Activated CD4-positive, CD25-positive, alpha-beta regulatory T cell (primary cell): ENCODE measurements around the gene MTNR1B.

Experiments used
- DNase-seq, 4 experiments: peaks; one replicate each; lab custom pipeline; 2025; lab: John Stamatoyannopoulos, UW

MTNR1B gene

DNA sequence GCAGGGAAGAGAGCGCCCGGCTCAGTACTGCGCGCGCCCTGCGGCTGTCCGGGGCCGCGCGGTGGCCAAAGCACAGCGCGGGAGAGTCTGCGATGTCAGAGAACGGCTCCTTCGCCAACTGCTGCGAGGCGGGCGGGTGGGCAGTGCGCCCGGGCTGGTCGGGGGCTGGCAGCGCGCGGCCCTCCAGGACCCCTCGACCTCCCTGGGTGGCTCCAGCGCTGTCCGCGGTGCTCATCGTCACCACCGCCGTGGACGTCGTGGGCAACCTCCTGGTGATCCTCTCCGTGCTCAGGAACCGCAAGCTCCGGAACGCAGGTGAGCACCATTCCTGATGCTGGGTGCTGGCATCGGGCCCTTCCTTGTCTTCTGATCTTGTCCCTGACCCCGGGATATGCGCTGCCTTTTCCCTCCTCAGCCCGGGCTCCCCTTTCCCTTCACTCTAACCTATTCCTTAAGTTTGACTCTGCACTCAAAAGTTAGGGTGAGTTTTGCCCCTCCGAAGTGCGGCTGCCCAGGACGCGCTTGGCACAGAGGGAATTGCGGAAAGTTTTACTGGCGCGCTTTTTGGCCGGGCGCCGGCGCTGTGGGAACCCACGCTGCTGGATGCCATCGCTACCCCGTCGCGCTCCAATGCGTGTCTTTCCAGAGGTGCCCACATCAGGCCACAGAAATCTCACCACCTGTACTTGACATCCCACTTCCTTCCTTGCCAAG lies at the start of gene MTNR1B:
MTNR1B (plus strand) TSS at position 18 of the 714 bp plus-strand sequence; CDS start at position 93, 75 bp downstream.
- no peak for DNase-seq

DNA sequence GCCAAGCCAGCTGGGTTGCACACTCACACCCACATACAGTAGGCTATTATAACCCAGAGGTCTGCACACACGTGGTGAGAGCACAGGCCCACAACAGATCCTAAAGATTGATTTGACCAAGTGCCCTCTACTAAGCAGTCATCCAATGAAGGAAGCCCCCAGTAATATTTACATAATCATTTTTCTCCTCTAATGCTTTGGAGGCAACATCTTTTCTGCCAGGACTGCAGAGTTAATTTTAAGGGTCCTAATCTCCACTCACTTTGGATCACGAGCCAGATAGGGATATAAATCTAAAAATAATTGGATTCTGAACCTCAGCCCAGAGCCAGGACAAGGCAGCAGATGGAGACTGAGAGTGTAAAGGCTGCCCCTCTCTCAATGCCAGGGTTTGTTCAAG lies 49.1 kb upstream of the MTNR1B start:
- DNase-seq: no peak

DNA sequence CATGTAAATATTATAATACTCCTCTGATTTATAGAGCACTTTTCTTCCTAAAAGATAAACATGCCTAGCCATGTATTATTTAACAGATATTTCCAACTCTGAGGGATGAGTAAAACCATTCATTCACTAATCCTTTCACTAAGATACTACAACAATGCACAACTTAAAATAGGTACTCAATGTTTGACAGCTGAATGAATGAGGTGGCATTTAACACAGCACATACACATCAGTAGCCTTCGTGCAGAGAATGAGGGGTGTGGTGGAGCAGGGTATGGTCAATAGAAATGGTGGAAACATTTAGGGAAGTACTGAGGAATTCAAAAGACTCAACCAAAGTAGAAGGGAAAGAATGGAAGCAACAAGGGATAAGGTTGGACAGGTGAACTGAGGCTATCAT lies 46.7 kb upstream of the MTNR1B start:
- DNase-seq: no peak

DNA sequence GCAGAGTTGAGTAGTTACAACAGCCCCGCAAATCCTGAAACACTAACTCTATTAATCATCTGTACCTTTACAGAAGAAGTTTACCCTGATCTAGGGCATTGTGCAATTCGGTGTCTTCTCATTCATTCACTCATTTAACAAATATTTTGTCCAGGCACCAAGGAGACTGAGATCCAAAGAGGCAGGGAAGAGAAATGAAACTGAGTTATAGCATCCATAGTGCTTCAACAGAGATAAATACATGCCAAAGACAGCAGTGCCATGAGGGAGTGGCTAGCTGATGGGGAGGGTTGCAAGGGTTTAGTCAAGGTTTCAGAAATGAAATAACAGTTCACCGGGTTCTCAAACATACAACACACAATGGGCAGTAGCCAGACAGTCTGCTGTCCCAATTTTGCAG lies 40.2 kb upstream of the MTNR1B start:
- no peak for DNase-seq

DNA sequence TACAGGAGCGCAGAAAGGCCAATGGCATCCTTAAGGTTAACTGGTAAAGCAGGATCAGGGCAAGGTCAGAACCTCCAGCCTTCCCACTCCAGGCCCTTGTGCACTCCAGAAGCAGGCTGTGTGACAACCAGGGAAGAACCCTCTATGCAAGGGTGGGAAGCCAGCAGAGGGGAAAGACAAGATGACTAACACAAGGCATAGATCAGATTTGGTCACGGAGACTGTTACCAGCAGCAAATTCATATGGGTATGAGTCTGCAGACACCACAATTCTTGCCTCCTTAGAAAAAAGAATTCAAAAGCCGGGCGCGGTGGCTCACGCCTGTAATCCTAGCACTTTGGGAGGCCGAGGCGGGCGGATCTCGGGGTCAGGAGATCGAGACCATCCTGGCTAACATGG lies 39.8 kb upstream of the MTNR1B start:
- DNase-seq: no peak

DNA sequence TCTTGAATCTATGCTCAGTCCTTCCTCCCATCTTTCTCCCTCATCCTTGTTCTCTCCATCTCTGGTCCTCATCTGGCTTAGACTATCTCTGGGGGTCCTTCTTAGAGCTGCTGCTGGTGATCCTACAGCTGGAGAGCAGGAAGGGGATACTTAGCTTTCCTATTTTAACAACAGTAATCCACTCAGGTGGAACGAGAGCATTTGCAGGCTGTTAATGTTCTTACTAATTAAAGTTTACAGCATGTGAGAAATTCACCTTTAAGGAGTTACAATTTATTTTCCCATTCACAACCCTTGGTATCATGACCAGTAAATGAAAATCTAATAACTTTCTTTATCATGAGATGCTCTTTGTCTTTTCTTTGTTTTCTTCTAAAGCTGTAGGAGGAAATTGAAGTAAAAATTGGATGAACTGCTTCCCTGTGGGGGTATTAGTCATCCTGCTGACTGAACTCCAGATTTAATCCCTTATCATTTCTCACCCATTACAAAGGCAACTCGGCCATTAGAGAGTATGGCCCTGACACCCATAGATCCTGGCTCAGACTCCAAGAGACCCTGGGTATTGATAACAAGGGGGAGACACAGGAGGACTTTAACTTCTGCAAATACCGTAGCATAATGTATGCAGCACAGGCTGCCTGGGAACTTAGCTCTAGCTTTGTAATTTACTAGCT lies 37.6 kb upstream of the MTNR1B start:
- DNase-seq: no peak

DNA sequence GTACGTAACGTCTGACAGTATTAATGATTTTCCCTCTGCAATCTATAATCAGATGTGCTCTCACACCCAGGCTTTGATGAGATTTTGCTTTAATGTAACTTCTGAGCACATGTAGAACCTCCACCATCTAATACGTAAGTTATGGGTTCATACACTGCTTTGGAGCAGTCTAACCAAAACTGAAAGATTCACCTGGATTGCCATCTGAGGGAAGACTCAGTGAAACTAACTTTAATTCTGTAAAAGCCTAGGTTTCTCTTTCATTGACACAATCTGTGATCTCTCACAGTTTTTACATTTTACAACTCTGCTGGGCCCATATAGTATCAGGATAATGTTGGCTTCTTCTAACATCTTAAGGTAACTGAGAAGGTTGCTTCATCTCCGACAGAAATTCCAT lies 30.1 kb upstream of the MTNR1B start:
- DNase-seq: no peak

DNA sequence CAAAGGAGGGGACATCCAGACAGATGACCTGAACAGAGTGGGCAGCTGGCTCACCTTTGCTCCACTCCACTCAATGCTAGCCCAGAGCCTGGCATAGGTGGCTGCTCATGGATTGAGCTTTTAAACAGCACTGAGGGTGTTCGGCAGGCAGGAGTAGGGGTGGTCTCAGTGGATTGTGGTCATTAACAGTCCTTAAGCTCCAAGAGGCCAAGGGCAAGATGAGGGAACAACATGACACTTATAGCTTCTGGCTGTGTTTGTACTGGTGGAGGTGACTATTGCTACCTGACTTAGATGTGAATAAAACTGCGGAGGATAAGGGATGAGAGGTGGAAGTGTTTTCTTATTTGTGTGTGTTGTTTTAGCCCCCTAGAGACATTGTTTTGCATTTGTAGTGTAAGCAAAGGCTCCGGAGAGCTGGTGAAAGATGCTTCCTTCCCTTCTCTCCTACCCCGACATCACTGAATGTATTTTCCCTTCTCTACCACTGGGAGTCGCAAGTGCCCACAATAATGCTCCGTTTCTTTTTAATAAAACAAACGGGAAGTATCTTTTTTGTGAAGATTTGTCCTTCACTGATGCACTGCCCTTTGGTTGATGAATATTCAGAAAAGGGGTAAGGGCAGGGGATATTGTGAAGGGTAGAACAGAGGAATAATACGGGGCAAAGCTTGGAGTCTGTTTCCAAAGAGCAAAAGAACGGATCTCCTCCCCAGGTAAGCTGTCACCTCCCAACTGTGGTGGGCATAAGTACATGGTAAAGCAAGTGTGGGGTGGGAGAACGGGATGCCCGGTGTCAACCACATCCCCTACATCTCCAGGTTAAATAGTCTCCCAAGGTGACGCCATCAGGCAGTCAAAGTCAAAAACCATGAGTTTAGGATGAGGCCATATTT lies 27.5 kb upstream of the MTNR1B start:
- no peak for DNase-seq

DNA sequence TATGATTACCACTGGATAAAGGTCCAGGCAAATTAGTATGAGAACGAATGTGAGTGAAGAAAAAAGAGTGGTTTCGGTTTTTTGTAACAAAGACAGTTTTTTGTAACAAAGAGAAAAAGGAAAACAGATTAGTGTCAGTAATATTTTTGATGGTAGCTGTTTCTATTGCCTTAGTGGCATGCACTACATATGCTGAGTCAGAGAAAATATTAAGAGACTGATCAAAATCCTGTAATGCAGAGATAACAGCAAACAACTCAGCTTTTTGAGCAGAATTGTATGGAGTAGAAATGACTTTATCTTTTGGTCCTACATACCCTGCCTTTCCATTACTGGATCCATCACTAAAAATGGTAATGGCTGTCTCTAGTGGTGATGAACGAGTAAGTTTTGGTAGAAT lies 22.7 kb upstream of the MTNR1B start:
- no peak for DNase-seq

DNA sequence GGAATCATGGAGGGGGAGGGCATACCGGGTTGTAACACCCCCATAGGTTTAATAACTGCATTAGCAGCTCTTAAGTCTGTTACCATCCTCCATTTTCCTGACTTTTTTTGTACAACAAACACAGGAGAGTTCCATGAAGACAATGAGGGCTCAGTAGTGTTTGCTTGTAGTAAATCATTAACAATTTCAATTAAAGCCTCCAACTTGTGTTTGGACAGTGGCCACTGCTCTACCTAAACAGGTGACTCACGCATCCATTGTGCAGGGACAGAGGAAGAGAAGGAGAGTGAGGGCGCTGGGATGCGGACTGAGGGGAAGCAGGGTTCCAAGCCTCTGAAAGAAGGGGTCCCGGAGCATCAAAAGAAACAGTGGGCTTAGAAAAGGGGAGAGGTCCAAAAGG lies 21.3 kb upstream of the MTNR1B start:
- no peak for DNase-seq

DNA sequence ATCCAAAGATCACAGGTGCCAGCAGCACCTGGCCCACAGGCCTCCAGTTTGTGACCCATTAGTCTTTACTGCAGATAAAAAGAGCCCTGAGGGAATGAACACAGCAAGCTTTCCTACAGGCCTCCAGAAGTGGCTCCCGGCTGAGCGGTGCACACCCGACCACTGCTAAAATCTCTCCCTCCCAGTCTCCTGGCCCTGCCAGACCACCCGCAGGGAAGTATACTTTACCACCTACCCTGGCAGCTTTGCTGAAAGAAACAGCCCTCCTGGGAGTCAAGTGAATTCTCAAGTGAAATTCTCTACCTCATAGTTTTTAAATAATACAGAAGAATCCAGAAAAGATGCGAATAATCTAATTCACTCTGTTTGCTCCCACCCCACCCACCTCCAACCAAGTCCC lies 15.4 kb upstream of the MTNR1B start:
- no peak for DNase-seq

DNA sequence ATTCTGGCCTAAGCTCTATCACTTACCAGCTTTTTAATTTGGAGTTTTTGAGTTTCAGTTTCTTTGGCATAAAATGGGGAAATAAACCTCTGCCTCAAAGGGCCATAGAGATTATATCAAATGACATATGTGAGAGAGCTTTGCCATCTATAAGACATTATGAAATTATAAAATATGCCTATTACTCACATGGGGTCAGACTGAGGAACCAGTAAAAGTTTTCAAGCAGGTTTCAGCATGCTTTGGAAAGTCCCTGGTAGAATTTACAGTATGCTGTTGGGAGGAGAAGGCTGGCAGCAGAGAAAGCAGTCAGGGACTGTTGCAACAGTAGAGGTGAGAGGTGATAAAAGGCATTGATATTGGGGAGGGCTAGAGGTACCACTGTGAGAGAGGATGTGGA lies 13.6 kb upstream of the MTNR1B start:
- DNase-seq: no peak

DNA sequence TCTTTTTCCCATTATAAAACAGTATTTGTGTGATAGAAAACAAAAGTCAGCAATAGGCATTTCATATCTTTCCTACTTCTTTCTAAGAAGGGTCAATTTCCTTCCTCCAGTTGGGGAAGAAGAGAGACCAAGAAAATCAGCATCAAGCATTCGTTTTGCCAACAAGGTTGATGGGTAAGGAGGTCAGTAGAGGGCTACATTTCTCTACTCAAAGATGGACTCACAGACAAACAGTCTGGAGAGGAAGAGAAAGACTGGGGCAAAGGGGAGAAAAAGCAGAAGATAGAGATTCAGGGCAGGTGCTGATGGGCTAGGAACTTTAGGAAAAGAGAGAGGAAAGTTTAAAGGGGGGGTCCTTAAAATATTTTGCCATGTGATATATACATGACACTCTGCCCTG lies 8.6 kb upstream of the MTNR1B start:
- DNase-seq: no peak

DNA sequence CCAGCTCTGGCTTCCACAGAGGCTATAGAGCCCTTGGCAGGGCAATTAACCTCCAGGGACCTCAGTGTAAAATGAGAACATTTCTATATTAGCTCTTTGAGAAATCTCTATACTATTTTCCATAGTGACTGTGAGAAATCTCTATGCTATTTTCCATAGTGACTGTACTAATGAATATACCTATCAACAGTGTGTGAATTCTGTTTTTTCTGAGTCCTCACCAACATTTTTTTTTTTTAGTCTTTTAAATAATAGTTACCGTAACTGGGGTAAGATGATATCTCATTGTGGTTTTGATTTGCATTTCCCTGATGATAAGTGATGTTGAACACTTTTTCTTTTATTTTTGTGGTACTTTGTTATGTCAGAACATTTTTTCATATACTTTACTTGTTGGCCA lies 7.0 kb upstream of the MTNR1B start:
- DNase-seq: no peak

DNA sequence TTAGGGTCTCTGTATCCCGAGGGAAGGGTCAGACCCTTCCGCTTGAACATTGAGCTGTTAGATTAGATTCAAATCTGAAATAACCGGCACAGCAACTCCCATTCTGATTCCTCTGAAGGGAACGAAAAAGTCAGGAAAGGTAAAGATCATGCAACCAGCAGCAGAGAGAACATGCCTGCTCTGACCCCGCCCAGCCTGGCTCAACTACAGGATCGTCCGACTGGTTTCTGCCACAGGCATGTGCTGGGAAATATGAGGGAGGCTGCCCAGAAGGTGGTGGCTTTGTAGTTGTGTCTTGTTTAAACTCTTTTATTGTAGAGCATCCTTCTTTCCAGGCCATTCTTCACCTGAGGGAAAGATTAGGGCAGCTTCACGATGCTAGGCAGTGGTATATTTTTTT lies 5.0 kb upstream of the MTNR1B start:
- DNase-seq: no peak

DNA sequence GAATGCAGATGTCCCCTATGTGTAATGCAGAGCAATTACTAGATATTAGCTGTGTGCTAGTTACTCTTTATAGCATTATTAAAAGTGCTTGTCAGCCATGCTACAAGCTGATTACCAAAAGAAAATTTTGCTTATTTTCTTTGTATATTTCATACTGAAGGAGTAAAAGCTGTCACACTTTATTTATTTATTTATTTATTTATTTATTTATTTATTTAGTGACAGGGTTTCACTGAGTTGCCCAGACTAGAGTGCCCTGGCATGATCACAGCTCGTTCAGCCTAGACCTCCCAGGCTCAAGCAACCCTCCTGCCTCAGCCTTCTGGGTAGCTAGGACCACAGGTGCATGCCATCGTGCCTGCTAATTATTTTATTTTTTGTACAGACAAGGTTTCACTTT lies 4.3 kb upstream of the MTNR1B start:
- no peak for DNase-seq

DNA sequence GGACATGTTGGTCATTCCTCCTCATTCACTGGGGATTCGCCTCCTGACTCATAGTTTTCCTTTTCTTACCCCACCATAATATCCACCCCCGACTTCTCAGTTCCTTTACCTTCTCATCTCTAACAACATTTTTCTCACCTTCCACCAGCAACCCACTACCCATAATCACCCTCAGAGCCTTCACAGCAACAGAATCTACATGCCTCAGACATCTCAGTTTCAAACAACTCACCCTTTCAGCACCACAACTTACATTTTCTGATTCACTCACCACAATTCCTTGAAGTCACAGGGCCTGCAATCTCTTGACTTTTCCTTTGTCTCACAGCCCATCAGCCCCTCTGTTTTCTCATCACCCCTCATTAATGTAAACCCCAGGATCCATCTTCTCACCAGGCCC lies 2.3 kb upstream of the MTNR1B start:
- no peak for DNase-seq

DNA sequence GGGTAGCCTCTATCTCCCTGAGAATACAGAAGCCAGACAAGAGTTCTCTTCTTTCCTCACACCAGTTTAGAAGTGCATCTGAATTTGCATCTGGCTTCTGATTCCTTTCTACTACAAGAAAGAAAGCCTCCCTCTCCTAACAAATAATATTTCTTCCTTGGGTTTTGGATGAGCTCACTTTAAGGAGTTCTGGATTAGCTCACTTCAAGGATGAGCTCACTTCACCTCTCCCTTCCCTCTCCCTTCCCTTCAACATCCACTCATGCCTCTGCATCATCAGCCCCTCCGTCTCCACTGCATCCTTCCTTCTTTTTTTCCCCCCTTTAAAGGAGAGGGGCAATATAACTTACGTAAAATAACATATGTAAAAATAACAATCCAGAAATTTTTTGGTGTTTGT lies 1.6 kb upstream of the MTNR1B start:
- no peak for DNase-seq

DNA sequence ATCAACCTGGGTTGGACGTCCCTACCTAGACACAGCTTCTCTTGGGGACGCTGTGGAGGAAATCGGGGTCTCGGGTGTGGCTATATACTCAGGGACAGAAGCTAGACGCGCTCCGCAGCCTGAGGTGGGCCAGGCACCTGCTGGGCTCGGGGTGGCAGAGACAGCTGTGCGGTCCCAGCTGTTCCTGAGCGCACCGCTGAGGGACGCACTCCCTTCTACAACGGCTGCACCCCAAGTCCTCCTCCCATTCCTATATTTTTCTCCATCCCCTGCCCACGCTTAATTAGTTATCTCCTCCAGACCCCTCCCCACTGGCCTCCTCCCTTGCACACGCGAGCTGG lies 188 bp upstream of the MTNR1B start:
- DNase-seq: no peak

DNA sequence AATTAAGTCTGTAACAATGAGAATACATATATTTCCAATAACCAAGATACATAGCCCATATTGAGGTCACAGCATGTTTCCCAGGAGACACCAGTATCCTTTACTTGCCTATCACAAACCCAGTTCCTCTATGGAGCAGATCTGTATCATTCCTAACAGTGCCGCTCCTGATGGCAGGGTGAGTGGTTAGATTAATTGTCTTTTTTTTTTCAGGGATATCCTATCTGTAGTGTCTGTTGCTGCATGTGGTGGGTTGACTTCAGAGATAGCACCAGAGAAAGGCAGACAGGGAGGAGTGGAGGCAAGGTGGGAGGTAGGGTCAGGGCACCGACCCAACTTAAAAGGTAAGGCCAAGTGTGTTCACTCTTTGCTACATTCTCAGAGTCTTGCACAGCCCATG lies 2.8 kb downstream of the MTNR1B start:
- DNase-seq: no peak

DNA sequence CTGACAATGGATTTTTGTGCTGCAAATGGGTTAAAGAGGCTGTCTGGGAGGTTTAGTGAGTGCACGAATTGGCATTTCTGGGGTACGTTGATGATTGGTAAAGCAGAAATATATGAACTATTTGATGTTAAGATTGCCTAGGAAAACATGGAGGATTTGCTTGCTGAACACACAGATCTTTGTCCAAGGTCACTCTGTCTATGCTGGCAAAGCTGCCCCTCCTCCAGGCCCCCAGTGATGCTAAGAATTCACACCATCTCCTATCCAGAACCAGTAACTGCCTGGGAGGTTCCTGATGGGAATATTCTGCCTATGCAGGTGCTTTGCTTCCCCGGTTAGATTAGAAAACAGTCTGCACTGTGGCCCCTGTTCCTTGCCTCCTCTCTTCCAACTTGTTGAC lies 5.8 kb downstream of the MTNR1B start:
- no peak for DNase-seq

DNA sequence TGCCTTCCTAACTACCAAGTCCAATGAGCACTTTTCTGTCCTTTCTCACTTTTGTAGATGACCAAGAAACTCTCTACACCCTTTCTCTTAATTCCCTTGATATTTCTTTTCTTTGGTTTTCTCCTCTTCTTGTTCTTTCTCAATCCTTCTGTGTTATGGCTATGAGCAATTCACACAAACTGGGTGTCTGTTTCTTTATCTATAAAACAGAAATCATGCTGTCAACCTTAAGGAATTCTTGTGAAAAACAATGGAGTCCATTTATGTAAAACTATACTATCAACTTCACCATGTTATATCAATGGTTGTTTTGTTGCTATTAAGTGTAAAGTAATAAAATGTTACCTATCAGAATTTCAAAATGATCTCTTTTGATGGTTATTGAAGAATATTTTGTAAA lies 7.2 kb downstream of the MTNR1B start:
- DNase-seq: no peak

DNA sequence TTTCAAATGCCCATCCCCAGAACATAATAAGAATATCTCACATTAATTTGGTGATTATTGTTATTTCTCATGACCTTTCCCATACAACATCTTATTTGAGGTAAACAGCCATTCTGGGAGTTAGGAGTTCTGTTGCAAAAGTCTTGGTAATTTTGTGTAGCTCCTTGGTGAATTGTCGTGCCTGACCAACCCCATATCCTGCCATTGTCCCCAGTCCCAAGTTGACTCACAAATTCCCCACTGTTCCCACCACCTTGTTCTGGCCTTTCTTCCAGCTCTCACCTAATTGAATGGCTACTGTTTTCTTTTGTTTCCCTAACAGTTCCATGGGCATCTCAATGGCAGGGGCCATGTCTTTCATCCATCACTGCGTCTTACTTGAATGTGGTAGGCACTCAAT lies 8.0 kb downstream of the MTNR1B start:
- no peak for DNase-seq
